K562 (cell line): ENCODE data around the gene CCNT1. TPM values are rescaled to one million over a fixed set of nuclear protein-coding genes. Genes with fewer than 3 reads are reported as not detected.

Source experiments
- ATAC-seq: fragments of 200-7000 bp; cut with Tn5 transposase; 3 replicates; pipeline ENCODE4 v1.9.1; 2020; ENCODE audit warnings: moderate library complexity
- BruUV-seq: library from RNA; stranded (reverse); fragments of 400-500 nt; replicated peaks from 2 replicates; lab custom pipeline; 2021; lab: Mats Ljungman, UMichigan
- CTCF ChIA-PET: fragments of 300-600 bp; formaldehyde crosslinking; extraction: SDS; loops from one replicate; lab custom pipeline; 2021; ENCODE audit warnings: low intra/inter-chr PET ratio; lab: Yijun Ruan, JAX
- POLR2A ChIA-PET: fragments of 300-600, 350-650 bp; sonication (Branson Sonifier 250); formaldehyde crosslinking; extraction: SDS; loops from one replicate; lab custom pipeline; 2021; ENCODE audit warnings: antibody characterized with exemption, inconsistent platforms; lab: Yijun Ruan, JAX
- DNase-seq, 4 experiments: peaks; one replicate each; pipeline versions ENCODE4 v3.0.0 to v3.0.0-alpha.2; 2011 to 2018; ENCODE audit warnings: low spot score in 3 of 4, mixed read lengths in 3 of 4; ENCODE audit errors: extremely low read depth in 1 of 4
- FAIRE-seq: peaks from 2 replicates; lab custom pipeline; 2011; peaks lifted over from hg19 to GRCh38; lab: Jason Lieb, UNC
- H2AFZ ChIP-seq: 2 replicates; pipeline ENCODE4 v1.6.0; 2011; ENCODE audit warnings: low read depth, low read length, control low read depth, inconsistent platforms
- H3K27ac ChIP-seq: fragments of 200-600 bp; 3 replicates; pipeline ENCODE4 v1.8.0; 2011; ENCODE audit warnings: low read depth, mild to moderate bottlenecking, control low read depth, inconsistent platforms, low read length, moderate library complexity, mixed read lengths; ENCODE audit errors: extremely low read depth
- H3K27me3 ChIP-seq, 2 experiments: fragments of 300-600 bp in 1 of 2; 2 replicates in 1 of 2; 3 replicates in 1 of 2; pipeline versions ENCODE4 v1.6.0 to v1.8.0; 2011; ENCODE audit warnings: inconsistent platforms in 2 of 2, low read length in 2 of 2, mild to moderate bottlenecking in 1 of 2, mixed read lengths in 1 of 2, moderate library complexity in 1 of 2; ENCODE audit not compliant: control insufficient read depth in 2 of 2, insufficient read depth in 2 of 2
- H3K36me3 ChIP-seq: fragments of 300-600 bp; 3 replicates; pipeline ENCODE4 v1.8.0; 2011; ENCODE audit warnings: mild to moderate bottlenecking, low read length, inconsistent platforms; ENCODE audit not compliant: control insufficient read depth, insufficient read depth
- H3K4me1 ChIP-seq, 2 experiments: fragments of 200-600 bp in 1 of 2; replicated peaks in 1 of 2; 2 replicates in 1 of 2; 3 replicates in 1 of 2; pipeline versions ENCODE4 v1.5.1 to v1.8.0; 2011; ENCODE audit warnings: inconsistent platforms in 2 of 2, low read length in 2 of 2, mild to moderate bottlenecking in 1 of 2, mixed read lengths in 1 of 2, moderate library complexity in 1 of 2; ENCODE audit not compliant: control insufficient read depth in 2 of 2, insufficient read depth in 2 of 2
- H3K4me2 ChIP-seq: 2 replicates; pipeline ENCODE4 v1.6.1; 2011; ENCODE audit warnings: low read length, control low read depth, inconsistent platforms, mixed read lengths; ENCODE audit not compliant: insufficient read depth
- H3K4me3 ChIP-seq: fragments of 200-600 bp; sonication (generic), shearing (Covaris generic); 2 replicates; pipeline ENCODE4 v1.5.1; 2016; ENCODE audit warnings: control low read depth, inconsistent platforms
- H3K79me2 ChIP-seq: fragments of 200-600 bp; 3 replicates; pipeline ENCODE4 v1.8.0; 2011; ENCODE audit warnings: low read length, inconsistent platforms; ENCODE audit not compliant: control insufficient read depth, insufficient read depth
- H3K9ac ChIP-seq, 2 experiments: 2 replicates each; pipeline versions ENCODE4 v1.6.0 to v1.6.1; 2011; ENCODE audit warnings: low read depth in 2 of 2, low read length in 2 of 2, control low read depth in 1 of 2, inconsistent platforms in 1 of 2, mild to moderate bottlenecking in 1 of 2, mixed read lengths in 1 of 2; ENCODE audit not compliant: insufficient read depth in 1 of 2
- H3K9me1 ChIP-seq: one replicate; pipeline ENCODE4 v1.6.0; 2011; ENCODE audit warnings: inconsistent platforms, mild to moderate bottlenecking, low read length, moderate library complexity; ENCODE audit not compliant: control insufficient read depth, insufficient read depth
- H3K9me3 ChIP-seq: replicated peaks from 2 replicates; pipeline ENCODE4 v1.5.1; 2011; ENCODE audit warnings: low read depth, low read length, inconsistent platforms; ENCODE audit not compliant: control insufficient read depth, insufficient read depth
- H4K20me1 ChIP-seq: replicated peaks from 2 replicates; pipeline ENCODE4 v1.6.1; 2011; ENCODE audit warnings: low read length, inconsistent platforms, mixed read lengths; ENCODE audit not compliant: control insufficient read depth, insufficient read depth
- BRF1 ChIP-seq: IDR thresholded peaks from 3 replicates; pipeline ENCODE4 v1.6.1; 2011; ENCODE audit warnings: borderline replicate concordance, mild to moderate bottlenecking; ENCODE audit not compliant: insufficient read length; ENCODE audit errors: extremely low read depth
- C11orf30 ChIP-seq: fragments of 450-650 bp; IDR thresholded peaks from 2 replicates; pipeline ENCODE4 v1.6.1; 2016; ENCODE audit warnings: low read depth, mild to moderate bottlenecking
- CHD4 ChIP-seq: fragments of 200-600 bp; sonication (generic); IDR thresholded peaks from 3 replicates; pipeline ENCODE4 v1.6.1; 2012; ENCODE audit warnings: low read depth, mild to moderate bottlenecking, mixed read lengths, low read length, inconsistent platforms; ENCODE audit not compliant: insufficient read depth, insufficient replicate concordance, poor library complexity, severe bottlenecking
- ESRRA ChIP-seq: fragments of 450-650 bp; IDR thresholded peaks from 2 replicates; pipeline ENCODE4 v1.6.1; 2014; ENCODE audit warnings: low read depth, mild to moderate bottlenecking, moderate library complexity, borderline replicate concordance
- FOXA1 ChIP-seq: fragments of 450-650 bp; IDR thresholded peaks from 2 replicates; pipeline ENCODE4 v1.6.1; 2016; ENCODE audit warnings: mild to moderate bottlenecking, borderline replicate concordance
- GABPB2 ChIP-seq: fragments of 250-450 bp; sonication (Bioruptor Pico); conservative IDR thresholded peaks from 2 replicates; pipeline ENCODE4 v1.5.1; 2021; ENCODE audit warnings: mild to moderate bottlenecking
- IFI16 ChIP-seq: fragments of 250-450 bp; sonication (Bioruptor Pico); IDR thresholded peaks from 2 replicates; pipeline ENCODE4 v2.1.2; 2022; ENCODE audit warnings: mild to moderate bottlenecking, inconsistent platforms
- TGIF2 ChIP-seq: sonication (generic); formaldehyde crosslinking; IDR thresholded peaks from 2 replicates; pipeline ENCODE4 v1.8.1; 2022; ENCODE audit warnings: mild to moderate bottlenecking, missing genetic modification reagents, moderate library complexity
- ZFP30 ChIP-seq: fragments of 250-450 bp; sonication (Bioruptor Pico); IDR thresholded peaks from 2 replicates; pipeline ENCODE4 v1.8.0; 2022; ENCODE audit warnings: moderate library complexity, mild to moderate bottlenecking, inconsistent platforms, borderline replicate concordance
- ZNF707 ChIP-seq: fragments of 250-450 bp; sonication (Bioruptor Pico); conservative IDR thresholded peaks from 2 replicates; pipeline ENCODE4 v1.8.0; 2022; ENCODE audit warnings: inconsistent platforms, mild to moderate bottlenecking, moderate library complexity
- WGBS: fragments of 100-300 bp; shearing (Covaris generic); methylation state at CpG from one replicate; pipeline ENCODE4 v1.1.6; 2016; ENCODE audit warnings: low coverage, mixed read lengths; ENCODE audit not compliant: insufficient coverage; ENCODE audit errors: missing lambda C conversion rate; 5-methylcytosine and 5-hydroxymethylcytosine counted together
- in situ Hi-C: fragments of 300-500 bp; cut with MboI; formaldehyde crosslinking; loops from 4 replicates; pipeline ENCODE4 v1.15.0; 2018; ENCODE audit warnings: inconsistent platforms, mixed read lengths
- intact Hi-C: fragments of 100-400 bp; cut with micrococcal nuclease; formaldehyde crosslinking; loops from 2 replicates; pipeline ENCODE4 v1.14.2; 2022
- polyA plus RNA-seq, 8 experiments: library from polyadenylated mRNA; depleted of rRNA in 4 of 8; stranded (reverse) in 5 of 8; unstranded in 3 of 8; fragments of >200 nt; fragmentation: Nextera tagmentation in 2 of 8; fragmentation: Illumina TruSeq in 1 of 8; extraction: Ambion mirVana in 2 of 8; extraction: Trizol in 1 of 8; gene quantifications; 2 replicates each; pipeline versions ENCODE4 v1.2.1 to v1.2.3, GENCODE V29; 2011 to 2014; ENCODE audit warnings: inconsistent platforms in 1 of 8, missing spikeins in 1 of 8
- total RNA-seq, 7 experiments: library from RNA; depleted of rRNA in 6 of 7; stranded (reverse); fragments of >200 nt in 6 of 7; fragmentation: Illumina TruSeq in 2 of 7; extraction: Trizol in 2 of 7; gene quantifications; 2 replicates each; pipeline versions ENCODE4 v1.2.1 to v1.2.3, GENCODE V29; 2011 to 2021; ENCODE audit warnings: low replicate concordance in 1 of 7
- TF ChIP-seq, protein P1 (sequence below): fragments of 450-650 bp; IDR thresholded peaks from 2 replicates; pipeline ENCODE4 v1.6.1; 2014; ENCODE audit warnings: low read depth, mild to moderate bottlenecking, moderate library complexity, borderline replicate concordance
- TF ChIP-seq, protein P2 (sequence below): fragments of 450-650 bp; conservative IDR thresholded peaks from 2 replicates; pipeline ENCODE4 v1.6.1; 2016; ENCODE audit warnings: missing genetic modification characterization, low read depth, mild to moderate bottlenecking, missing compliant biosample characterization, moderate library complexity
- TF ChIP-seq, protein P3 (sequence below): fragments of 250-450 bp; sonication (Bioruptor Pico); IDR thresholded peaks from 2 replicates; pipeline ENCODE4 v1.4.0; 2020
- TF ChIP-seq, protein P4 (sequence below): fragments of 450-650 bp; formaldehyde crosslinking; IDR thresholded peaks from 2 replicates; pipeline ENCODE4 v1.4.0; 2020; ENCODE audit warnings: mild to moderate bottlenecking, moderate library complexity
- TF ChIP-seq, protein P5 (sequence below): fragments of 250-450 bp; sonication (Bioruptor Pico); IDR thresholded peaks from 2 replicates; pipeline ENCODE4 v1.4.0; 2020; ENCODE audit warnings: mild to moderate bottlenecking

The CCNT1 gene
- total and polyA plus RNA-seq, 9 of the 15 experiments (the other 6 are each of a cell fraction or from before 2014, with no cell fraction given), result 9.7 to 52.4 (median 33.4) TPM

DNA sequence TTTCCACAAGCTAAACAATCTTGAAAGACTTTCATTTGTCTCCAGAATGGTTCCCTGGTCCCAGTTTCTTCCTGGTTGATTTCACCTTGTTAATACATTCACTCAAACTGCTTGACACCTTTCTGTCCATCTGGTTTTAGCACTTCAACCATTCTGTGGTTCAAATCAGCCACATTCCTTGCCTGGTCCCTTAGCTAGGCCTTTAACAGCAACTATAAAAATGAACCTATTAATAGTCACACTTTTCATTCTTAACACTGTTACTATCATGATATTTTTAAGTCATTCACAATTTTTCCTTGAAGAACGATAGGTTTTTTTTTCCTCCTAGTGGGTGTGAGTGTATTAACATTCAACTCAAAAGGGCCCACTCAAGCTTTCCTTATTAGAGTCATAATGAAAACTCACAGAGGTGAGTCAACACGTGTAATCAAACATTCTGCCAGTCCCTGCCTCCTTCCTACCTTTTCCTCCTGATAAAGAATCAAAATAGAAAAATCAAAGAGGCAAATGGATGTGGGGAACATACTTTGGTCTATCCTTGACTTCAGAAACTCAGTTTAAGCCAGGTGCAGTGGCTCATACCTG, 34.4 kb upstream of the CCNT1 start:
- Histone ChIP-seq H3K79me2 (no peaks in the 10 kb centered on the region), H3K9ac (no peak overlapping the region), H3K9me3 (no peaks in the 10 kb centered on the region), H3K4me3 (no peak overlapping the region), H3K9me1 (no peaks in the 10 kb centered on the region), H3K36me3 (no peaks in the 10 kb centered on the region), H3K27ac (no peak overlapping the region), H3K27me3 (no peaks in the 10 kb centered on the region; a peak in 2 of 5 replicates), H3K4me1 (no peaks in the 10 kb centered on the region; a peak in 1 of 5 replicates), H2AFZ (no peak overlapping the region), H4K20me1 (no peaks in the 10 kb centered on the region), H3K4me2 (no peak overlapping the region)
- no TSS peak for BruUV-seq
- intact Hi-C loops, result loop anchor here (5.0 to 10.0 kb wide), 2 partner anchors 141 to 234 kb away; no protein-coding TSS in a partner anchor
- FAIRE-seq (no peak), ATAC-seq (no peak), DNase-seq (no peak)
- ChIA-PET CTCF (interaction anchor here (1.0 kb wide), 1 partner anchor 63 kb away, joined by 3 read pairs; no protein-coding TSS in a partner anchor), POLR2A (no interaction called here)
- in situ Hi-C loops, result loop anchor here (5.0 kb wide), 1 partner anchor 46 kb away; no protein-coding TSS in a partner anchor
- WGBS, result 0% methylated on average over 2 of the region's 2 CpGs
- TF ChIP-seq, protein P1, sequence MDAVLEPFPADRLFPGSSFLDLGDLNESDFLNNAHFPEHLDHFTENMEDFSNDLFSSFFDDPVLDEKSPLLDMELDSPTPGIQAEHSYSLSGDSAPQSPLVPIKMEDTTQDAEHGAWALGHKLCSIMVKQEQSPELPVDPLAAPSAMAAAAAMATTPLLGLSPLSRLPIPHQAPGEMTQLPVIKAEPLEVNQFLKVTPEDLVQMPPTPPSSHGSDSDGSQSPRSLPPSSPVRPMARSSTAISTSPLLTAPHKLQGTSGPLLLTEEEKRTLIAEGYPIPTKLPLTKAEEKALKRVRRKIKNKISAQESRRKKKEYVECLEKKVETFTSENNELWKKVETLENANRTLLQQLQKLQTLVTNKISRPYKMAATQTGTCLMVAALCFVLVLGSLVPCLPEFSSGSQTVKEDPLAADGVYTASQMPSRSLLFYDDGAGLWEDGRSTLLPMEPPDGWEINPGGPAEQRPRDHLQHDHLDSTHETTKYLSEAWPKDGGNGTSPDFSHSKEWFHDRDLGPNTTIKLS, result no peak
- TF ChIP-seq ESRRA (no peak), C11orf30 (no peak), FOXA1 (no peak), BRF1 (no peak), GABPB2 (CRISPR knock-in tag) (no peak), ZFP30 (CRISPR knock-in tag) (no peak), IFI16 (no peak), CHD4 (no peak), TGIF2 (CRISPR knock-in tag) (no peak), ZNF707 (no peak)
- TF ChIP-seq, protein P2, sequence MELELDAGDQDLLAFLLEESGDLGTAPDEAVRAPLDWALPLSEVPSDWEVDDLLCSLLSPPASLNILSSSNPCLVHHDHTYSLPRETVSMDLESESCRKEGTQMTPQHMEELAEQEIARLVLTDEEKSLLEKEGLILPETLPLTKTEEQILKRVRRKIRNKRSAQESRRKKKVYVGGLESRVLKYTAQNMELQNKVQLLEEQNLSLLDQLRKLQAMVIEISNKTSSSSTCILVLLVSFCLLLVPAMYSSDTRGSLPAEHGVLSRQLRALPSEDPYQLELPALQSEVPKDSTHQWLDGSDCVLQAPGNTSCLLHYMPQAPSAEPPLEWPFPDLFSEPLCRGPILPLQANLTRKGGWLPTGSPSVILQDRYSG, result no peak
- TF ChIP-seq, protein P3, sequence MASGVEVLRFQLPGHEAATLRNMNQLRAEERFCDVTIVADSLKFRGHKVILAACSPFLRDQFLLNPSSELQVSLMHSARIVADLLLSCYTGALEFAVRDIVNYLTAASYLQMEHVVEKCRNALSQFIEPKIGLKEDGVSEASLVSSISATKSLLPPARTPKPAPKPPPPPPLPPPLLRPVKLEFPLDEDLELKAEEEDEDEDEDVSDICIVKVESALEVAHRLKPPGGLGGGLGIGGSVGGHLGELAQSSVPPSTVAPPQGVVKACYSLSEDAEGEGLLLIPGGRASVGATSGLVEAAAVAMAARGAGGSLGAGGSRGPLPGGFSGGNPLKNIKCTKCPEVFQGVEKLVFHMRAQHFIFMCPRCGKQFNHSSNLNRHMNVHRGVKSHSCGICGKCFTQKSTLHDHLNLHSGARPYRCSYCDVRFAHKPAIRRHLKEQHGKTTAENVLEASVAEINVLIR (CRISPR knock-in tag), result no peak
- TF ChIP-seq, protein P4, sequence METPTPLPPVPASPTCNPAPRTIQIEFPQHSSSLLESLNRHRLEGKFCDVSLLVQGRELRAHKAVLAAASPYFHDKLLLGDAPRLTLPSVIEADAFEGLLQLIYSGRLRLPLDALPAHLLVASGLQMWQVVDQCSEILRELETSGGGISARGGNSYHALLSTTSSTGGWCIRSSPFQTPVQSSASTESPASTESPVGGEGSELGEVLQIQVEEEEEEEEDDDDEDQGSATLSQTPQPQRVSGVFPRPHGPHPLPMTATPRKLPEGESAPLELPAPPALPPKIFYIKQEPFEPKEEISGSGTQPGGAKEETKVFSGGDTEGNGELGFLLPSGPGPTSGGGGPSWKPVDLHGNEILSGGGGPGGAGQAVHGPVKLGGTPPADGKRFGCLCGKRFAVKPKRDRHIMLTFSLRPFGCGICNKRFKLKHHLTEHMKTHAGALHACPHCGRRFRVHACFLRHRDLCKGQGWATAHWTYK (CRISPR knock-in tag), result no peak
- TF ChIP-seq, protein P5, sequence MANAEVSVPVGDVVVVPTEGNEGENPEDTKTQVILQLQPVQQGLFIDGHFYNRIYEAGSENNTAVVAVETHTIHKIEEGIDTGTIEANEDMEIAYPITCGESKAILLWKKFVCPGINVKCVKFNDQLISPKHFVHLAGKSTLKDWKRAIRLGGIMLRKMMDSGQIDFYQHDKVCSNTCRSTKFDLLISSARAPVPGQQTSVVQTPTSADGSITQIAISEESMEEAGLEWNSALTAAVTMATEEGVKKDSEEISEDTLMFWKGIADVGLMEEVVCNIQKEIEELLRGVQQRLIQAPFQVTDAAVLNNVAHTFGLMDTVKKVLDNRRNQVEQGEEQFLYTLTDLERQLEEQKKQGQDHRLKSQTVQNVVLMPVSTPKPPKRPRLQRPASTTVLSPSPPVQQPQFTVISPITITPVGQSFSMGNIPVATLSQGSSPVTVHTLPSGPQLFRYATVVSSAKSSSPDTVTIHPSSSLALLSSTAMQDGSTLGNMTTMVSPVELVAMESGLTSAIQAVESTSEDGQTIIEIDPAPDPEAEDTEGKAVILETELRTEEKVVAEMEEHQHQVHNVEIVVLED (CRISPR knock-in tag), result no peak
